H1 (cell line): Measurements from ENCODE around the gene SLC1A7. TPM values are rescaled to one million over a fixed set of nuclear protein-coding genes. Genes with fewer than 3 reads are reported as not detected.

Experiments
- CREB1 ChIP-seq: IDR thresholded peaks from 2 replicates; pipeline ENCODE4 v1.6.1; 2012; ENCODE audit warnings: inconsistent platforms
- HDAC2 ChIP-seq, 2 experiments: fragments of 300-600 bp in 1 of 2; sonication (generic) in 1 of 2; IDR thresholded peaks; 2 replicates each; pipeline ENCODE4 v1.6.1; 2011 to 2012; ENCODE audit warnings: low read depth in 2 of 2, low read length in 2 of 2, mild to moderate bottlenecking in 2 of 2, moderate library complexity in 2 of 2, borderline replicate concordance in 1 of 2, inconsistent platforms in 1 of 2
- USF2 ChIP-seq: IDR thresholded peaks from 2 replicates; pipeline ENCODE4 v1.6.1; 2011; ENCODE audit warnings: low read length, improper control_type of control experiment
- polyA plus RNA-seq, 7 experiments: library from polyadenylated mRNA; depleted of rRNA in 3 of 7; stranded (reverse) in 5 of 7; unstranded in 2 of 7; fragments of >200 nt in 5 of 7; fragments of 200-250 nt in 2 of 7; gene quantifications; 1 replicate in 5 of 7; 2 replicates in 1 of 7; 4 replicates in 1 of 7; pipeline versions ENCODE4 v1.2.1 to v1.2.3, GENCODE V29; 2011 to 2013; ENCODE audit warnings: missing spikeins in 2 of 7, mixed read lengths in 2 of 7
- total RNA-seq: library from RNA; stranded (reverse); fragmentation: NEBNext Ultra II Directional; extraction: Animal tissue kit (Norgen Biotek cat#: 25700); gene quantifications from 2 replicates; pipeline ENCODE4 v1.2.1, GENCODE V29; 2021

The SLC1A7 gene
- total and polyA plus RNA-seq, 2 of the 8 experiments (the other 6 are each of a cell fraction or from before 2014, with no cell fraction given): not detected

- TF ChIP-seq USF2: no peak
- no peak for TF ChIP-seq CREB1
- no peak for TF ChIP-seq HDAC2 (IDR thresholded peaks at IDR 0.05; ENCODE audit: borderline replicate concordance in 1 of 2, low read depth in 2 of 2, low read length in 2 of 2)
Measured at GRCh38 chr1:53182111-53182593, 39.7 kb upstream of the SLC1A7 start (continued).
